ENCODE results near the gene SYT14.

GRCh38 chr1:210189426-210189825 is 251.4 kb downstream of the SYT14 start:
- no peak for TF ChIP-seq CTCF (IDR thresholded peaks at IDR 0.05; ENCODE audit: insufficient read depth, low read length)
- TF ChIP-seq SPI1 (IDR thresholded peaks at IDR 0.05; ENCODE audit: borderline replicate concordance, low read depth): no peak
- no peak for TF ChIP-seq POLR2AphosphoS5 (IDR thresholded peaks at IDR 0.05; ENCODE audit: low read depth)

Measured in HL-60 (cell line).